ENCODE measurements around the gene NUFIP1. TPM values are rescaled to one million over a fixed set of nuclear protein-coding genes. Genes with fewer than 3 reads are reported as not detected.

The NUFIP1 gene
- total and polyA plus RNA-seq, 11 donors, result 1.4 to 4.9 (median 3.0) TPM

- intact Hi-C loops (cut with DNase I), result loop anchor here in 1 of 10 donors (5.0 kb wide), 1 partner anchor 132 kb away; the partner anchor contains the start of gene GTF2F2
- no peaks in the 10 kb centered on the region for H3K9me3 ChIP-seq
- no peak for TF ChIP-seq POLR2A (IDR thresholded peaks at IDR 0.05)
- TF ChIP-seq CTCF (IDR thresholded peaks at IDR 0.05), result no peak
- H3K27ac ChIP-seq, result peak overlapping the region in 11 of 12 donors; percentile 34 to 90 (median 87)
- H3K27me3 ChIP-seq, result no peaks in the 10 kb centered on the region
- 3 to 10% (median 7%) methylated on average over 8 to 10 of the region's 10 CpGs for WGBS, 4 donors
- peak overlapping the region; percentile 68 to 100 (median 92) for H3K4me3 ChIP-seq
- H3K36me3 ChIP-seq, result peaks cover 0 to 17% (median 10%) of the 10 kb centered on the region in 9 donors
- DNase-seq, result no peak
- peak in 1 of 4 donors; percentile 13 for ATAC-seq
- H3K4me1 ChIP-seq, result peaks cover 3 to 34% (median 23%) of the 10 kb centered on the region in 12 donors
Measured at GRCh38 chr13:44989941-44990340, 670 bp upstream of the NUFIP1 start.

- H3K36me3 ChIP-seq, result peaks cover 0 to 54% (median 47%) of the 10 kb centered on the region in 9 donors
- DNase-seq (no peak), ATAC-seq (no peak)
- WGBS, 4 donors, result 97 to 100% (median 99%) methylated on average over 1 of the region's 1 CpG
- peaks cover 0 to 16% (median 4%) of the 10 kb centered on the region in 12 donors for H3K4me1 ChIP-seq
- peak in 2 of 12 donors; percentile 8 to 25 for TF ChIP-seq CTCF (IDR thresholded peaks at IDR 0.05)
- no peak for TF ChIP-seq POLR2A (IDR thresholded peaks at IDR 0.05)
- H3K27me3 ChIP-seq, result no peaks in the 10 kb centered on the region
- H3K9me3 ChIP-seq, result no peaks in the 10 kb centered on the region
- H3K4me3 ChIP-seq, result no peak overlapping the region
- intact Hi-C loops (cut with DNase I), result loop anchor here in 4 of 10 donors (10.0 kb wide), 2 partner anchors 326 to 1074 kb away; no protein-coding TSS in a partner anchor
- no peak overlapping the region for H3K27ac ChIP-seq
Measured at GRCh38 chr13:44978328-44978727, 10.9 kb downstream of the NUFIP1 start.

GRCh38 chr13:44976949-44977583 is 12.2 kb downstream of the NUFIP1 start:
- Histone ChIP-seq H3K36me3 (peaks cover 0 to 54% (median 47%) of the 10 kb centered on the region in 9 donors), H3K27me3 (no peaks in the 10 kb centered on the region), H3K9me3 (no peaks in the 10 kb centered on the region), H3K4me1 (peaks cover 0 to 20% (median 6%) of the 10 kb centered on the region in 12 donors), H3K27ac (no peak overlapping the region), H3K4me3 (no peak overlapping the region)
- TF ChIP-seq POLR2A (IDR thresholded peaks at IDR 0.05) (no peak), CTCF (IDR thresholded peaks at IDR 0.05) (no peak)
- ATAC-seq, result no peak
- WGBS, 4 donors, result 47 to 66% (median 56%) methylated on average over 1 of the region's 1 CpG
- no peak for DNase-seq
- intact Hi-C loops (cut with DNase I), result loop anchor here in 4 of 10 donors (10.0 kb wide), 2 partner anchors 328 to 1072 kb away; no protein-coding TSS in a partner anchor

GRCh38 chr13:44976196-44976595 is 13.1 kb downstream of the NUFIP1 start:
- Histone ChIP-seq H3K36me3 (peaks cover 0 to 56% (median 47%) of the 10 kb centered on the region in 9 donors), H3K9me3 (no peaks in the 10 kb centered on the region), H3K27ac (no peak overlapping the region), H3K27me3 (no peaks in the 10 kb centered on the region), H3K4me1 (peaks cover 0 to 20% (median 6%) of the 10 kb centered on the region in 12 donors), H3K4me3 (no peak overlapping the region)
- intact Hi-C loops (cut with DNase I), result loop anchor here in 4 of 10 donors (10.0 kb wide), 2 partner anchors 329 to 1071 kb away; no protein-coding TSS in a partner anchor
- ATAC-seq (no peak), DNase-seq (no peak)
- WGBS, 4 donors, result 81 to 89% (median 85%) methylated on average over 3 of the region's 3 CpGs
- TF ChIP-seq CTCF (IDR thresholded peaks at IDR 0.05) (no peak), POLR2A (IDR thresholded peaks at IDR 0.05) (no peak)
